Neutrophil (primary cell): ENCODE data around the gene TCTN2.

Experiments used
- H3K27ac ChIP-seq: fragments of 200-600 bp; sonication (generic); 2 replicates; pipeline ENCODE4 v1.5.1; 2016; ENCODE audit warnings: mild to moderate bottlenecking, moderate library complexity
- H3K27me3 ChIP-seq: fragments of 200-600 bp; sonication (generic); 2 replicates; pipeline ENCODE4 v1.6.0; 2016; ENCODE audit warnings: mild to moderate bottlenecking
- H3K36me3 ChIP-seq: fragments of 200-600 bp; sonication (generic); 2 replicates; pipeline ENCODE4 v1.5.1; 2017
- H3K4me1 ChIP-seq, 2 experiments: fragments of 200-600 bp in 1 of 2; sonication (generic) in 1 of 2; 1 replicate in 1 of 2; 2 replicates in 1 of 2; pipeline versions ENCODE4 v1.5.1 to v1.6.1; 2013 to 2016; ENCODE audit warnings: low read depth in 1 of 2, low read length in 1 of 2, mild to moderate bottlenecking in 1 of 2, moderate library complexity in 1 of 2; ENCODE audit not compliant: control insufficient read depth in 1 of 2, insufficient read depth in 1 of 2
- H3K4me3 ChIP-seq, 2 experiments: fragments of 200-600 bp in 1 of 2; sonication (generic) in 1 of 2; 1 replicate in 1 of 2; 2 replicates in 1 of 2; pipeline ENCODE4 v1.5.1; 2013 to 2016; ENCODE audit warnings: low read depth in 1 of 2, low read length in 1 of 2, mild to moderate bottlenecking in 1 of 2, moderate library complexity in 1 of 2
- H3K9me3 ChIP-seq: fragments of 200-600 bp; sonication (generic); 2 replicates; pipeline ENCODE4 v1.5.1; 2016
- CTCF ChIP-seq: fragments of 200-600 bp; sonication (generic); IDR thresholded peaks from 2 replicates; pipeline ENCODE4 v1.5.1; 2016; ENCODE audit warnings: antibody characterized with exemption

TCTN2 gene

GRCh38 chr12:123645380-123645779 is 25.5 kb upstream of the TCTN2 start:
- H3K4me3 ChIP-seq, result no peak overlapping the region
- H3K9me3 ChIP-seq, result no peaks in the 10 kb centered on the region
- no peak overlapping the region for H3K27ac ChIP-seq
- H3K4me1 ChIP-seq, result no peaks in the 10 kb centered on the region
- no peaks in the 10 kb centered on the region for H3K27me3 ChIP-seq
- TF ChIP-seq CTCF, result no peak
- H3K36me3 ChIP-seq, result peaks cover 13% of the 10 kb centered on the region

GRCh38 chr12:123645878-123646277 is 25.0 kb upstream of the TCTN2 start:
- H3K9me3 ChIP-seq, result no peaks in the 10 kb centered on the region
- peaks cover 14% of the 10 kb centered on the region for H3K36me3 ChIP-seq
- no peak overlapping the region for H3K4me3 ChIP-seq
- no peak overlapping the region for H3K27ac ChIP-seq
- H3K27me3 ChIP-seq, result no peaks in the 10 kb centered on the region
- no peaks in the 10 kb centered on the region for H3K4me1 ChIP-seq
- TF ChIP-seq CTCF, result no peak

GRCh38 chr12:123648401-123648800 is 22.5 kb upstream of the TCTN2 start:
- no peak for TF ChIP-seq CTCF
- H3K36me3 ChIP-seq, result peaks cover 21% of the 10 kb centered on the region
- no peak overlapping the region for H3K27ac ChIP-seq
- no peak overlapping the region for H3K4me3 ChIP-seq
- H3K4me1 ChIP-seq, result no peaks in the 10 kb centered on the region
- H3K27me3 ChIP-seq, result no peaks in the 10 kb centered on the region
- no peaks in the 10 kb centered on the region for H3K9me3 ChIP-seq

- no peaks in the 10 kb centered on the region for H3K9me3 ChIP-seq
- TF ChIP-seq CTCF, result no peak
- no peaks in the 10 kb centered on the region for H3K4me1 ChIP-seq
- H3K27ac ChIP-seq, result no peak overlapping the region
- no peak overlapping the region for H3K4me3 ChIP-seq
- no peaks in the 10 kb centered on the region for H3K27me3 ChIP-seq
- H3K36me3 ChIP-seq, result peaks cover 13% of the 10 kb centered on the region
Measured at GRCh38 chr12:123654129-123654701, 16.7 kb upstream of the TCTN2 start.

GRCh38 chr12:123655420-123655819 is 15.5 kb upstream of the TCTN2 start:
- H3K4me1 ChIP-seq, result no peaks in the 10 kb centered on the region
- no peaks in the 10 kb centered on the region for H3K27me3 ChIP-seq
- no peaks in the 10 kb centered on the region for H3K9me3 ChIP-seq
- H3K4me3 ChIP-seq, result no peak overlapping the region
- TF ChIP-seq CTCF, result no peak
- H3K27ac ChIP-seq, result no peak overlapping the region
- H3K36me3 ChIP-seq, result peaks cover 16% of the 10 kb centered on the region

- TF ChIP-seq CTCF, result no peak
- H3K27ac ChIP-seq, result no peak overlapping the region
- no peaks in the 10 kb centered on the region for H3K27me3 ChIP-seq
- no peaks in the 10 kb centered on the region for H3K4me1 ChIP-seq
- no peaks in the 10 kb centered on the region for H3K9me3 ChIP-seq
- H3K36me3 ChIP-seq, result peaks cover 12% of the 10 kb centered on the region
- no peak overlapping the region for H3K4me3 ChIP-seq
Measured at GRCh38 chr12:123656392-123656791, 14.5 kb upstream of the TCTN2 start.
